AG04449 (cell line): ENCODE measurements around the gene NELL2.
"Not testable (repeated sequence)": the region's sequence is repeated elsewhere in the genome, so short reads cannot be mapped to it uniquely, and the experiment has no call there.

Experiments used
- CTCF ChIA-PET: fragments of 350-600 bp; formaldehyde crosslinking; extraction: SDS; loops from one replicate; lab custom pipeline; 2021; ENCODE audit warnings: antibody characterized with exemption; lab: Yijun Ruan, JAX
- POLR2A ChIA-PET: fragments of 400-600, 350-600 bp; formaldehyde crosslinking; extraction: SDS; loops from one replicate; lab custom pipeline; 2020; ENCODE audit warnings: antibody characterized with exemption, inconsistent platforms; lab: Yijun Ruan, JAX
- DNase-seq: peaks from one replicate; pipeline ENCODE4 v3.0.0-alpha.2; 2010; ENCODE audit warnings: low read depth, low spot score
- H3K4me3 ChIP-seq: 2 replicates; pipeline ENCODE4 v1.5.1; 2011; ENCODE audit warnings: low read depth, mild to moderate bottlenecking, control low read depth, low read length
- TF ChIP-seq, protein P1 (sequence below): IDR thresholded peaks from one replicate; pipeline ENCODE4 v1.5.1; 2011; ENCODE audit warnings: mild to moderate bottlenecking, moderate library complexity, low read length, control low read depth, inconsistent platforms; ENCODE audit not compliant: insufficient read depth; ENCODE audit errors: missing control alignments

NELL2 gene

DNA sequence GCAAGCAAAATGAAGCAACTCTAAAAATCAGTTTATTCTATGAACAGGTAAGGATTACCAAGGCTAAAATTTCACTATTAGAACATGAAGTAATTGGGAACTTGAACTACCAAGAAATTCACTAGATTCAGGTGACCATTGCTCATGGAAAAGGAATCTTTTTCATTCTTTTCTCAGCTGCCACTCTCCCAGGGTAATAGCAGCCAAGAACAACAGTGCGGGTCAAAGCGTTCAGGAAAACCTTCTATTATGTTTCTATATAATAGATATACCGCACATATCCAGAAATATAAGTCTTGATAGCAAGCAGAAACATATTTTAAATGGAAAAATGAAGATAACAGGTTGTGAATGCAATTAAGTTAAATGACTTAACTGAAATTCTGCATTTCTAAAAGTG, 125.6 kb downstream of the NELL2 start:
- CTCF ChIA-PET, result no interaction called here
- TF ChIP-seq, protein P1, sequence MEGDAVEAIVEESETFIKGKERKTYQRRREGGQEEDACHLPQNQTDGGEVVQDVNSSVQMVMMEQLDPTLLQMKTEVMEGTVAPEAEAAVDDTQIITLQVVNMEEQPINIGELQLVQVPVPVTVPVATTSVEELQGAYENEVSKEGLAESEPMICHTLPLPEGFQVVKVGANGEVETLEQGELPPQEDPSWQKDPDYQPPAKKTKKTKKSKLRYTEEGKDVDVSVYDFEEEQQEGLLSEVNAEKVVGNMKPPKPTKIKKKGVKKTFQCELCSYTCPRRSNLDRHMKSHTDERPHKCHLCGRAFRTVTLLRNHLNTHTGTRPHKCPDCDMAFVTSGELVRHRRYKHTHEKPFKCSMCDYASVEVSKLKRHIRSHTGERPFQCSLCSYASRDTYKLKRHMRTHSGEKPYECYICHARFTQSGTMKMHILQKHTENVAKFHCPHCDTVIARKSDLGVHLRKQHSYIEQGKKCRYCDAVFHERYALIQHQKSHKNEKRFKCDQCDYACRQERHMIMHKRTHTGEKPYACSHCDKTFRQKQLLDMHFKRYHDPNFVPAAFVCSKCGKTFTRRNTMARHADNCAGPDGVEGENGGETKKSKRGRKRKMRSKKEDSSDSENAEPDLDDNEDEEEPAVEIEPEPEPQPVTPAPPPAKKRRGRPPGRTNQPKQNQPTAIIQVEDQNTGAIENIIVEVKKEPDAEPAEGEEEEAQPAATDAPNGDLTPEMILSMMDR, result no peak
- DNase-seq, result no peak
- H3K4me3 ChIP-seq, result no peak overlapping the region
- POLR2A ChIA-PET, result no interaction called here

DNA sequence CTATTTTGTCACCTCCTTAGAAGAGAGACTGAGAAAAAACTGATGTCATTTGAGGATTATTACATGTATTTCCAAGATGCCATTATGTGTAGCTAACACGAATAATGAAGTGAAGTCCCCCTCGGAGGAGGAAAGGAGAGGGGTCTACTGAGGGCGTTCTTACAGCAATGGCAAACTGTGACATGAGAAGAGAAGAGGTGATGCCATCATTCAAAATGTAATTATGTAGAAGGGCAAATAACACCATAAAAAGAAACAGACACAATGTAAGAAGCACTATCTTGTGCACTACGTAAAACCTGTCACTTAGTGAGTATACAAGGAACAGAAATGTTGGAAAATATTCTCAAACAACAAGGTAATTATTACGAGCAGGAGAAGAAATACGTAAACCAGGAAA, 126.5 kb downstream of the NELL2 start:
- TF ChIP-seq, protein P1, result no peak
- H3K4me3 ChIP-seq, result no peak overlapping the region
- CTCF ChIA-PET, result no interaction called here
- no peak for DNase-seq
- POLR2A ChIA-PET, result no interaction called here

DNA sequence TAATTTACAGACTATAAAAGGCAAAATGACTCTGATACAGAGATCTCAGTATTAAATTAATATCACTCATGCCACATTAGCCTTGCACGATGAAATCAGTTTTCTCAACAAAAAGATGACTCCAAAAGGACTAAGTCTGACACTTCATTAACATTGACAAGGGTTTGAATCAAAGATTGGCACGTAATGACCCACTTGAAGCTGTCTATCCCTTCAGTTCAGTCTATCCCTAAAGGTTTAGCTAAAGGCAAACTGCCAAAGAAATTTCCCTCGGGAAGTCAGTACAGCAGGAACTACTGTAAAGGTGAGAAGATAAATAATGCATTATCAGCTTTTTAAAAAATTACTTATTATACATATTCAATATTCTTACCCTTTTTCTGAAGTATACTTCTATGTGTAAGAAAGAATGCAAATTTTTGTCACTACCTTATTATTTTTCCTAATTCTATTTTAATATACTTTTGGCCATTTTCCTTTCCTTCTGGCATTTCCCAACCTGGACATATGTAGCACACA, 127.1 kb downstream of the NELL2 start:
- POLR2A ChIA-PET, result no interaction called here
- no peak for DNase-seq
- TF ChIP-seq, protein P1, result no peak
- no peak overlapping the region for H3K4me3 ChIP-seq
- CTCF ChIA-PET, result no interaction called here

DNA sequence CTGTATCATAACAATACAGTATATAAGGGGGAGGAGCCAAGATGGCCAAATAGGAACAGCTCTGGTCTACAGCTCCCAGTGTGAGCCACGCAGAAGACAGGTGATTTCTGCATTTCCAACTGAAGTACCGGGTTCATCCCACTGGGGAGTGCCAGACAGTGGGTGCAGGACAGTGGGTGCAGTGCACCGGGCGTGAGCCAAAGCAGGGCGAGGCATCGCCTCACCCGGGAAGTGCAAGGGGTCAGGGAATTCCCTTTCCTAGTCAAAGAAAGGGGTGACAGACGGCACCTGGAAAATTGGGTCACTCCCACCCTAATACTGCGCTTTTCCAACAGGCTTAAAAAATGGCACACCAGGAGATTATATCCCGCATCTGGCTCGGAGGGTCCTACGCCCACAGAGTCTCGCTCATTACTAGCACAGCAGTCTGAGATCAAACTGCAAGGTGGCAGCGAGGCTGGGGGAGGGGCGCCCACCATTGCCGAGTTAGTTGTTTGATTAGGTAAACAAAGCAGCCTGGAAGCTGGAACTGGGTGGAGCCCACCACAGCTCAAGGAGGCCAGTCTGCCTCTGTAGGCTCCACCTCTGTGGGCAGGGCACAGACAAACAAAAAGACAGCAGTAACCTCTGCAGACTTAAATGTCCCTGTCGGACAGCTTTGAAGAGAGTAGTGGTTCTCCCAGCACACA, 134.7 kb downstream of the NELL2 start:
- POLR2A ChIA-PET, H3K4me3 ChIP-seq, CTCF ChIA-PET, DNase-seq: not testable (repeated sequence)

DNA sequence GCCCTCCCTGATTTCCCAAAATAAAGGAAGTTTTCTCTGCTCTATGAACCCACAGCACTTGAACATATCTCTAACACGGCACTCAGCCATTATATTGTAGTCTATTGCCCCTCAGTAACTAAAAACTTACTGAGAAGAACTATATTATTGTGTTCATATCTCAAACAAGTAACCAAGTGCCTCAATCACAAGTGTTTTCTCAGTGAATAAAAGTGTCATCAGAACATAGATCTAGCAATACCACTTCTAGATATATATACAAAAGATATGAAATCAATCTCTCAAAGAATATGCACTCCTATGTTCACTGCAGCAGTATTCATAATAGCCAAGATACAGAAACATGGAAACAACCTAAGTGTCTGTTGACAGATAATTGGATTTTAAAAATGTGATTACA, 138.1 kb downstream of the NELL2 start:
- H3K4me3 ChIP-seq, result no peak overlapping the region
- ChIA-PET CTCF (no interaction called here), POLR2A (no interaction called here)
- no peak for DNase-seq
- TF ChIP-seq, protein P1, result no peak

DNA sequence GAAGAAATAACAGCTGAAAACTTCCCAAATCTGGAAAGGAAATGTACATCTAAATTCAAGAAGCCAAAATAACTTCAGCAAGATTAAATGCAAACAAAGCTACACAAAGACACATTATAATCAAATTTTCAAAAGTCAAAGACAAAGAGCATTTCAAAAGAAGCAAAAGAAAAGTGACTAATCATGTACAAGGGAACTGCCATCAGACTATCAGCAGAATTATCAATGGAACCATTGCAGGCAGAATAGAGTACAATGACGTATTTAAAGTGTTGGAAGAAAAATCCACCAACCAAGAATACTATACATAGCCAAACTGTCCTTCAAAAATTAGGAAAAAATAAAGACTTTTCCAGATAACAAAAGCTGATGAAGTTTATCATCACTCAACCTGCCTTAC, 147.5 kb downstream of the NELL2 start:
- ChIA-PET POLR2A (no interaction called here), CTCF (no interaction called here)
- no peak overlapping the region for H3K4me3 ChIP-seq
- TF ChIP-seq, protein P1, result no peak
- DNase-seq, result no peak

DNA sequence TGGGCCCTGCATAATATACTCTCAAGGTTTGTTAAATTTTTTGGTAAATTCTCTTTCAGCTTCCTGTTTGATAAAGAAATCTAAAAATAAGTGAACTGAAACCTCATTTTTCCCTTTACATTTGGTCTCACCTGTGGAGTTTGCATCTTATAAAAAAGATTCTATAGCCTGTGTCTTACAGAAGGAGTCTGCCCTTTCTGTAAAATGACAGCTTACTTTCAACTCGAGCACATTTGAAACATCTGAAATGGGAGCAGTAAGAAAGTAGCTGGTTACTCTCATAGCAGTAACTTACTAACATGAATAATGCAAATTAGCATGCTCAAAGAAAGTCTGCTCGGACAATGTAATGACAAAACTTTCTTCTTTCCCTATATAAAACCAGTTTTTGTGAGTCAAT, 155.8 kb downstream of the NELL2 start:
- TF ChIP-seq, protein P1, result no peak
- DNase-seq, result no peak
- H3K4me3 ChIP-seq, result no peak overlapping the region
- ChIA-PET POLR2A (no interaction called here), CTCF (no interaction called here)
